GM21723 (cell line): ENCODE data around the gene RNF212.
"Not testable (repeated sequence)": the region's sequence is repeated elsewhere in the genome, so short reads cannot be mapped to it uniquely, and the experiment has no call there.

Experiments
- ATAC-seq: cut with Tn5 transposase; IDR thresholded peaks from one replicate; pipeline ENCODE4 v1.9.1; 2021; ENCODE audit warnings: mild to moderate bottlenecking, moderate library complexity; ENCODE audit not compliant: unreplicated experiment

The RNF212 gene

DNA sequence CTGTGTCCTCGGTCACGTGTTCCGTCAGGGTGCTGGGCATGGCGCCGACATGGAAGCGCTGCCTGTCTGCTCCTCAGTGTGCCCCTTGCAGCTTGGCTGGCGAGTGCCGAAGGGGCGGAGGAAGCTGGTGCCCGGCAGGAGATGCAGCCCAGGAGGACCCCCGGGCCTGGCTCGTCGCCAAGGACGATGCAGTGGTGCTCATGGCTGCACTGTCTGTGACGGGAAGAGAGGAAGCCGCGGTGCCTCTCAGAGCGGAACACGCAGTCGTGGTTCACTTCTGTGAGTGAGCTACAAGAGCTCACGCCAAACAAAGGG is 63.8 kb downstream of the RNF212 start:
- no peak for ATAC-seq

DNA sequence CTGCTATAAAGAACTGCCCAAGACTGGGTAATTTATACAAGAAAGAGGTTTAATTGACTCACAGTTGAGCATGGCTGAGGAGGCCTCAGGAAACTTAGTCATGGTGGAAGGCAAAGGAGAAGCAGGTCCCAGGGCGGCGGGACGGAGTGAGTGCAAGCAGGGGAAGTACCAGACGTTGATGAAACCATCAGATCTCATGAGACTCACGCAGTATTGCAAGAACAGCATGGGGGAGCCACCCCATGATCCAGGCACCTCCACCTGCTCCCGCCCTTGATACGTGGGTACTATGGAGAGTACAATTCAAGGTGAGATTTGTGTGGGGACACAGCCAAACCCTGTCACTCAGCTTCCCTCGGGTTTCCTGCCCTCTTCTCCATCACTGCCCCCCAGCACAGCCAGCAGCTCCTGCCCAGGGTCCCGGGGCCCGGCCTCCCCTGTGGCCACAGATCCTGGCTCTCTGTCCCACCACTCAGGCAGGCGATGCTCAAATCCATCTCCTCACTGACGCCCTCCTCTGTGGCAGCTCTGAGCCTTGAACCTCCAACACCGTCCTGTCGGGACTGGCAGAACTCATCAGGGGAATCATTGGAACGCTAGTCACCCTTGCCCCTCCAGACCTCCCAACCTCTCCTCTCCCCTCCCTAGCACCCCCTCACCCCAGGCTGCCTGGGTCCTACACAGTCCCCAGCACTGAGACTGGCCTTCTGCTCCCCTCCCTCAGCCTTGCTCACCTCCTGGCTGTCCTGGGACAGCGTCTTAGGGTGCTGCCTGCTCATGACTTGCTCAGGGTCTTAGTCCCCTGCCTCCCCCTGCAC is 64.4 kb downstream of the RNF212 start:
- no peak for ATAC-seq

DNA sequence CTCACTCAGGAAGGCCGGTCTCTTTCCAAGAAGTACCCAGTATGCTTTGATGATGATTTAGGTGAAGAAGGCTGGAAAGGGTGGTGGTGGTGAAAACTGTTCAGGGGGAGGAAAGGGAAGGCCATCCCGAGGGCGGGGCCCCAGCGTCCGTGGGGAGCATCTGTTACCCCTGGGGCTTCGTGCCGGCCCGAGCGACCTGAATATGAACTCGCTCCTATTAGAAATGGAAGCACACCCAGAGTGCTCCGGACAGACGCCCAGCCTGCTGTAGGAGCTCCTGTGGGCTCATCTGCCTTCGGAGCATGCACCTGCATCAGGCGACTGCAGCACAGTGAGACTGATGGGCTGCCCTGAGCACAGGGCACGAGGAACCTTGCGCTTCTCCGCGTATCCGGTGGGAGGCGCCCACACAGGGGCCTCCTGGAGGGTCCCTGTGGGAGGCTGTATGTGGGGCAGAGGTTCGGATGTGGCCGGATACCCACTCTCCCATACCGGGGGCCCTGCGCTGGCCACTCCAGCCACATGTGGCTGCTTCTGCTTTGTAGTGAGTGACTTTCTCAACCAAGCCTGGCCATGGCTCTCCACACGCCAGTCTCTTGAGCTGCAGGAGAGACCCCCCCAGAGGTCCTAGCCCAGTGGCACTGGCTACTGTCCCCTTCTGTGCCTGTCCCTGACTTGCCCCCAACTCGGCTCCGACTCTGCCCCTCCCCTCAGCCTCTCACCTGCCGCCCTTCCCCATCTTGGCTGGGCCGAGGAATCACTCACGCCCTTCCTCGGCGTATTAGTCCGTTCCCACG is 65.2 kb downstream of the RNF212 start:
- no peak for ATAC-seq

DNA sequence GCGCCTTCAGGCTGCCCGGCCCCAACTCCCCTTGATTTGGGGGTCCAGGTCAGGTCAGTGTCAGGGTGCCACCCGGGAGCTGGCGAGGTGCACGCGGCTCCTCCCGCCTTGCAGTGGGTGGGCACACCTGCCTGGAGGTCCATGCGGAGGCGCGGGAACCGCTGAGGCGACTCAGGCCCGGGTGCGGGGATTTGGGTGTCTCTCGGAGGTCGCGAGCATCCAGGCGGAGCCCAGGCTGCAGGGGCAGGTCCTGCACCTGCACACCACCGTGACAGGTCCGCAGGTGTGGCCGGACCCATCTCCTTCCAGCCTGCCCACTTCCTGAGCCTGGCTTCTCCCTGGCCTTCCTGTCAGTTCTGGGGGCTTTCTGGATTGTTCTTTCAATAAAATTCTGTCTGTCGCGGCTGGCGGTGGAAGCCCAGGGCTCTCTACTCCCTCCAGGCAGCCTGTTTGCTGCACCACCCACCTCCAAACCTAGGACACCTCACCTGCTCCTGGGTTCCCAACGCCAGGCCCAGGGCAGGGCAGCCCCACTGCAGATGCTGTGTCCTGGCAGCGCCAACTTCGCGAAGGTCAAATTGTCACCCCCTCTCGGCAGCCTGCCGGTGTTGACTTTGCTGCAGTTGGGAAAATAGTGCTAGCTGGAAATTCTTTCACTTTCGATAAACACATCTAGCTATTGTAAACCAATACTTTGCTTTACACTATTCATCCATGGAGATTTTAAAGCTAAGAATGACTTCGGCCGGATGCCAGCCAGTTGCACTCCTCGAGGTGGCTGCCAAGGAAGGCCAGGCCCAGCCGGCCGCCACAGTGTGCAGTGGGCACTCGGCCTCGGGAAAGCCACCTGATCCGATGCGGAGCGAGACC is 66.0 kb downstream of the RNF212 start:
- ATAC-seq, result no peak

DNA sequence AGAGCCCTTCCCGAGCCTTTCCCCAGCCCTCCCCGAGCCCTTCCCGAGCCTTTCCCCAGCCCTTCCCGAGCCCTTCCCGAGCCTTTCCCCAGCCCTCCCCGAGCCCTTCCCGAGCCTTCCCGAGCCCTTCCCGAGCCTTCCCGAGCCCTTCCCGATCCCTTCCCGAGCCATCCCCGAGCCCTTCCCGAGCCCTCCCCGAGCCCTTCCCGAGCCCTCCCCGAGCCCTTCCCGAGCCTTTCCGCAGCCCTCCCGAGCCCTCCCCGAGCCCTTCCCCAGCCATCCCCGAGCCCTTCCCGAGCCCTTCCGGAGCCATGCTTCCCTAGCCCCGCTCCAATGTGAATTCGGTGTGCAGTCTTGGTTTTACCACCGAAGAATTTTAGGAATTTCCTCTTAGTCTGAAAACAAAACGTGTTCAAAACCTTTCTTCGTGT is 66.8 kb downstream of the RNF212 start:
- ATAC-seq, result not testable (repeated sequence)

DNA sequence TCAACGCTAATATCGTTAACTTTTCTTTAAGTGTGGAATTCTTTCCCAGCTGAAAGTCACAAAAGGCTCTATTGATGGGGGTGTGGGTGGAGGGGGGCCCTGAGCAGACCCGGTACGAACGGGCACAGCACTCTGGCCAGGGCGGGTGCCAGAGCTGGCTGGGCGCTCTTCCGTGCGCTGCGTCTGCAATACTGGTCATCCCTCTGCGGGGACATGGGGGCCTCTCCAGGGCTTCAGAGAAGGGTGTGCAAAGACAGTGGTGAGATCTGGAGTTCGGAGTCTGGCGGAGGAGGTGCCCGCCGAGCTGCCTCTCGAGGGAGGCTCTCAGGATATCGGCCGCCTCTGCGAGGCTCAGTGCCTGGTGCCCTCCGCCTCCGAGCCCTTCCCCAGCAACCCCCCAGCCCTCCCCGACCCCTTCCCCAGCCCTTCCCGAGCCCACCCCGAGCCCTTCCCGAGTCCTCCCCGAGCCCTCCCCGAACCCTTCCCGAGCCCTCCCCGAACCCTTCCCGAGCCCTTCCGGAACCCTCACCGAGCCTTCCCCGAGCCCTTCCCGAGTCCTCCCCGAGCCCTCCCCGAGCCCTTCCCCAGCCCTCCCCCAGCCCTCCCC is 67.7 kb downstream of the RNF212 start:
- ATAC-seq, result no peak

DNA sequence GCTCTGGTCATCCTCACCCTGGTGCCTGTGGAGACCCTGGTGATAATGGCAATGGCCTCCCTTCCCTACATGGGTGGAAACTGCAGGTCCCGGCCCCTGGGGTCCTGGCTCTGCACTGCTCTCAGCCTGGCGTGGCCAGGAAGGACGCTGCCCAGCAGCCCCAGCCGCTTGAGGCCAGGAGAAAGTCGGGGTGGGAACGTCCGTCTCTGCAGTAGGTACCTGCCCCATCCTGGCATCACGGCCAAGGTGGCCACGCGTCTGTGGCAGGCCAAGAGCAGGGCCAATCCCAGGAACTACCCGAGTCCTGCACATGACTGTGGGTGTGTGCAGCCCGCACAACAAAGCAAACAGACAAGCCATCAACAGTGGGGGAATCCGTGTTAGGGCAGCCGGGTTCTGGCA is 68.2 kb downstream of the RNF212 start:
- ATAC-seq, result no peak

DNA sequence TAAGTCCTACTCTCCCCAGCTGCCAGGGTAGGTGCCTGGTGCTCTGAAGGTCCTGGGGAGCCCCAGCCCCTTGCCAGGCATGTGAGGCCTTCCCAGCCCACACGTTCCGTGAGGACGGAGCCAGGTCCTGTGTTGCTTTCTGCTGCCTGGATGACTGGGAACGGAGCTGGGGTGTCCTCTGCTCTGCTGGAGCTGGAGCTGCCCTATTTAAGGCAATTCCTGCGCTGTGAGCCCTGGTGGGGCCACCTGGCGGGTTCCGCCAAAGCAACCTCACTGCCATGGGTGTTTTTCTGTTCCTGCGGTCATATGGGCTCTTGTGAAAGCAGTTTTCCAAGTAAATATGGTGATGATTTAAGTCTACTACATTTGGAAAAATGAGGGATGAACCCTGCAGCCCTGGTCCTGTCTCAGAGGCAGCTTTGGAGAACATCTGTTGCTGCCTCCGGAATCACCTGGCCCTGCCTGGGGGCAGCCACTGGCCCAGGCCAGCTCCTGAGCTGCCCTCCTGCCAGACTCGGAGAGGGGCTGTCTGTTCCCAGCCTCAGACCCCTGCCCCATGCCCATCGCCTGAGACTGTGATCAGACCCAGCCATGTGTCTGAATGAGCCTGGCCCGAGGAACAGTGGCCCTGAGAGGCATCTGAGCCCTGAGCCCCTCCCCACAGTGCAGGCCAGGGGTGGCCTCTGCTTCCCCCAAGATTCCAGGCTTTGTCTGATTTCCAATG is 68.7 kb downstream of the RNF212 start:
- ATAC-seq, result no peak

DNA sequence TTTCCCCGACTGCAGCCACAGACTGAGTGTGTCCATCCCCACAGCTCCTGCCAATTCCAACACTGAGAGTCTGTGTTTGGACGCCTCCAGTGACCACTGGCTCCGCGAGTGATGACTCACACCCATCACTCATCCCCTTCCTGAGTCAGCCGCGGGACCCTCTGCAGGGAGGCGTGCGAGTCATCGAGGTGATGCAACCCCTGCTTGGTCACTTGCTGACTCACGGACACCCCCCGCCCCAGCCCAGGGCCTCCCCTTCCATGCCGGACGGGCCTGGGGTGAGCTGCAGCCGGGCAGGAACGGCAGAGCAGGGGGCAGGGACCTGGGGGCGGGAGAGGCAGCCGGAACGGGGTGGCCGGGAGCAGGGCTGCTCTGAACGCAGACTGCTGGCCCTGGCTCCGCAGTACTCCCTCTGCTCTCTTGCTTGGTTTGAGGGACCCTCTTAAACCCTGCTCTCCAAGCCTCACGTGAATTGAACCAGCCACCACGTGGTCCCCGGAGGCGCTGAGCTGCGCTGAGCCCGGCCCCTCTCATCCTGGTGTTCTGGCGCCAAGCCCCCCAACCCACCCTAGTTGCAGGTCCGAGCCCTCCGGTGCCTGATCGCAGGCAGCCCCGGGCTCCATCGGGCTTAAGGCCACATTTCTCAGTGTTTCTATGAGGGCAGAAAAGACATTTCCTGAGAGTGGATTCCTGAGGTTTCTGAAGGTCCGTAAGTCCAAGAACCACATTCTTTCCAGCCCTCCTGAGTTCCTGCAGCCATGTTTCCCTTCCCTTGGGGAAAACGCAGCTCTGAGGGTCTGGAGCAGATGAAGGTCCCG is 69.5 kb downstream of the RNF212 start:
- no peak for ATAC-seq

DNA sequence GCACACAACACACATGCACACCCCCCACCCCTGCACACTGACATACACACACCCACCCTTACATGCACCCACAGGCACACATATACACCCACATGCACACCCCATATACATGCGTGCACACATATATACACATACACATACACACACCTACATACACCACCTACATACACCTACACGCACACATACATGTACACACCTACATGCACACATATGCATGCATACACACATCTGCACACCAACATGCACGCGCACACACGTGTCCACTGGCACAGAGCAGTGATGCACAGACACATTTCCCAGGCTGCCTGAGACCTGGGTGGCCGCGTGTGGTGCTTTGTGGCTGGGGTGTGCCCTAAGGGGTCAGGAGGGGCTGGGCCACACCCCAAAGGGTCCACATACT is 70.2 kb downstream of the RNF212 start:
- no peak for ATAC-seq

DNA sequence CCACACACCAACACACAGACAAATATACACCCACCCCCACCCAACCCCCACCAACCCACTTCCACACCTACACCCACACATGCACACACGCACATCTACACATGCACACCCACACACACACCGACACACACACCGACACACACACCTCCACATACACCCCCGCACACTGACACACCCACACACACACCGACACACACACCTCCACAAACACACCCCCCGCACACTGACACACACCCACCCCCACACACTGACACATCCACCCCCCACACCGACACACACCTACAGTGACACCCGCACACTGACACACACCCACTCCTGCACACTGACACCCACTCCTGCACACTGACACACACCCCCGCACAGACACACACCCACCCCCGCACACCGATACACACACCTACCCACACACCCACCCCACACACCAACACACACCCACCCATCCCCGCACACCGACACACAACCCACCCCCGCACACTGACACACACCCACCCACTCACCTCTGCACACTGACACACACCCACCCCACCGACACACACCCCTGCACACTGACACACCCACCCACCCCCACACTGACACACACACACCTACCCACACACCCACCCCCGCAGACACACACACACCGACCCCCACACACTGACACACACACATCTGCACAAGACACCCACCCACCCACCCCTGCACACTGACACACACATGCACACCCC is 70.9 kb downstream of the RNF212 start:
- no peak for ATAC-seq

DNA sequence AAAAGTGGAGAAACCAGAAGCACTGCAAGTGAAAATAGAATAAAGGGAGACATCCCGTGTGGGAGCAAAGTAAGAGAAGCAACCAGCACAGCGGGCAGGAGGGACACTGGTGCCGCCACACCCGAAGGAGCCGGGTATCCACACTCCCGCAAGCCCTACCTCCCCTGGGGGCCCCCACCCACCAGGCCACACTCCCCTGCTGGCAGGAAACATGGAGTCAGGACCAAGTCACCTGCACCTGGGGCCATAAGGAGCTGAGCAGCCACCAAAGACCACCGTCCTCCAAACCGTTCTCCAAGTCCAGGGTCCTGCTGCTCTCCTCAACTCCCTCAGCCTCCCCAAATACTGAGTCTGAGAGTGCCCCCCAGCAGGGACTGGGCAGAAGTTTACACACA is 71.4 kb downstream of the RNF212 start:
- ATAC-seq, result no peak

DNA sequence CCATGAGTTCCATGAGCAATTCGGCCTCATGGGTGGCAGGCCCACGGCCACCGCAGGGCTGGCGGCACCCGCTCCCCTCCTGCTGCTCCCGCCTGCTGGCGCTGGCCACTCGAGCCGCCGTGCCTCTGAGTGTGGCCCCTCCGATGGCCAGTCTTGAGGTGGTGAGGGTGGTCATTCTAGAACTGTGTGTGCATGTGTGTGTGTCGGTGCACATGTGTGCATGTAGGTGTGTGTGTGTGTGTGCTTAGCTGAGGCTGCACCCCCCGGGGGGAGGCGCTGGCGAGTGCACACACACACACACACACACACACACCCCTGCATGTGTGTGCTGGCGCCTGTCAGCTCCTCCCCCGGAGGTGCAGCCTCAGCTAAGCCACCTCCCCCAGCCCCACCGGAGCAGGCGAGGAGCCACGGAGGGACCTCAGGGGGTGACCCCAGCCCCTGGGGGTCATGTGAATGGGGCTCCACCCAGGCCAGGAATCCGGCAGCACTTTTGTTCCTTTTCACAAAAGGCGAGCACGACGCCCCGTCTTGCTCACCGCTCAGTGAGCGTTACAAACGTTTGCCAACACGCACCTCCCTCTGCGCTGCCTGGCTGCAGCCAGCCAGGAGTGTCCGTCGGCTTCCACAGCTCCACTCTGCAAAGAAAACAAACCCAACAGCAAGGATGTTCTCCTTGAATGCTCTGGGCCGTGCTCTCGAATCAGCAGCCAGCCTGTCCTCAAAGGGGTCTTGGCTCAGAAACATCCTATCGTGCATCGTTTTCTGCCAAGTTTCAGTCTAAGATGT is 72.0 kb downstream of the RNF212 start:
- ATAC-seq, result no peak

DNA sequence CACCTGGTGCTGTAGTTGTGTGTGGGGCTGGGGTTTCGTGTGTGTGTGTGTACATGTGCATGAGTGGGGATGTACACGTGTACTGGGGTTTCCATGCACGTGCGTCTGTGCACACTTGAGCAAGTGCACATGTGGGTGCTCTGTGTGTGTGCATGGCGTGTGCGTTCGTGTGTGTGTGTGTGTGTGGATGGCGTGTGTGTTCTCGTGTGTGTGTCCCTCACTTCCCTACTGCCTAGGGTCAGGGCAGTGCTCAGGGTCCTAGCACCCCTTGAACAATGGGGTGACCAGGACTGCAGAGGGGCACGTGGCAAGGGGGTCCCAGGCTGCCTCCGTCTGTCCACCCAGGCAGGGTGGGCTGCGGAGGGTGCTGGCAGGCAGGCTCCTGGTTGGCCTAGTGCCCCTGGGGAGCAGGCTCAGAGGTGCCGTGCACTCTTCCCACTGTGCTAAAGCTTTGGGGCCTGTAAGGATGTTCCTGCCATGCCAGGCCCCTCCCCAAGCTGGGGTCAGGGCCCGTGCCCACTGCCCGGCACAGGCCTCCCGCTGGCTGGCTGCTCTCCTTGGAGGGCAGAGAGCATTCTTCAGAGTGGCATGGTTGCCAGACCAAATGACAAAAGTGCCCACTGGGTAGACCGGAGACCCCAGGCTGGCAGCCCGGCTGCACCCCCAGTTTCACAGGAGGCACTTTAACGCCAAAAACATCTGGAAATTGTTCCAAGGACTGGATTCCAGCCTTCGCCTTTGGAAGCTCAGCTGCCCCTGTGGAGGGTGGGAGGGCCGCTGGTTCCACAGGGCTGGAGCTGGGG is 72.8 kb downstream of the RNF212 start:
- ATAC-seq, result no peak

DNA sequence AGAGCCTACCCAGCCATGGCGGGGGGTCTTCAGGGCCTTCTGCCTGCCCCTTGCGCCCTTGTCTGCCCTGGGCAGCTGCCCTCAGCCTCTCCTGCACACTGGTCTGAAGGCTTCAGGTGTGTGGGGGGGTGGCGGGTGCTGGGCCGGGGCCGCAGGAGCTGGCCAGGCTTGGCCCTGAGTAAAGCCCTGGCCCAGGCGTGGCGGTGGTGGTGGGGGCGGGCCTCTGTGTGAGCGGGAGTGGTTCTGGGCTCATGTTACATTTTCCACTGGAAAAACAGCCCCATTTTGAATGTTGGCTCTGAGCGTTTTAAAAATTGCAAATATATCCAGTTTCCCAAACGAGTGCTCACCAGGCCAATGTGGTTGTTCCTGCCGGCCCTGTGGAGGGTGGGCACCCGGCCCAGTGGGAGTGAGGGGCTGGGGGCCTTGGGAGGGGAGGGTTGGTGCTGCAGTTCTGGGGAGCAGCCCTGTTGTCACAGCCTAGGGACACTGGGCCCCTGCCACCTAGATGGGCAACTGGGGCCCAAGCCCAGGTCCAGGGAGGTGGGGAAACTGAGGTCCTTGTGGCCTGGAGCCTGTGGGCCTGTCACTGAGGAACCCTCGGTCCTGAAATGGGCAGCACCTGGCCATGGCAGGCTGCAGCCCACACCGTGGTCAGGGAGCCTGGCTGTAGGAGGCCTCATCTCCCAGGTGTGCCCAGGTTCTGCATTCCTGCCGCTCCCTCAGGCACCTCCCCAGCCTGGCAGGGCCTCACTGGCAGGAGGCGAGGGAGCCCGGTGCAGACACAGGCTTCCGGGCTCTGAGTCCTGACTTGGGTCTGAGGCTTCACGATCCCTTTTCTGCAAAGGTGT is 73.6 kb downstream of the RNF212 start:
- ATAC-seq, result no peak

DNA sequence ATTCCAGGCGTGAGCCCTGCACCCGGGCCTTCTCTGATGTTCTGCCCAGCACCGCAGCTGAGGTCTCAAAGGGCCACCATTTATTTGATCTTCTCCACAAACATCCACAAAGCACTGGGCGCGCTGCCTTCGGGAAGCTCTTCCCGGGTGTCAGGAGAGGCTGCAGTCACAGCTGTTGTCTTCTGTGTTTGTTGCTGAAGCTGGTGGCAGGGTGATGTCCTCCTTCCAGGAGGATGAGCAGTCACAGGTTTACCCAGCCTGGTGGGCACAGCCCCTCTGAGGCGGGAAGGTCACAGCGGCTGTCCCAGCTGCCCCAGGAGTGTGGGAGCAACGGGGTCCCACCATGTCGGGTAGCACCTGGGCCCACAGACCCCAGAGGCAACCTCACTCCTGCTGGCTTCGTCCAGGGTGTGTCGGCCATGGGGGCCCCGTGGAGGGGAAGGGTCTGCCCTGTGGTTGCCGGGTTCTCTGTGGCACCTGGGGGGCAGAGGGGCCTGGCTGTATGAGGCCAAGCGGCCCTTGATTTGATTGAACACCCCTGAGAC is 74.3 kb downstream of the RNF212 start:
- ATAC-seq, result no peak
